GM18508 (cell line): ENCODE data around the gene XXYLT1.

Experiments
- ATAC-seq: cut with Tn5 transposase; IDR thresholded peaks from one replicate; pipeline ENCODE4 v1.9.1; 2021; ENCODE audit warnings: moderate number of reproducible peaks; ENCODE audit not compliant: insufficient read depth, unreplicated experiment

The XXYLT1 gene

DNA sequence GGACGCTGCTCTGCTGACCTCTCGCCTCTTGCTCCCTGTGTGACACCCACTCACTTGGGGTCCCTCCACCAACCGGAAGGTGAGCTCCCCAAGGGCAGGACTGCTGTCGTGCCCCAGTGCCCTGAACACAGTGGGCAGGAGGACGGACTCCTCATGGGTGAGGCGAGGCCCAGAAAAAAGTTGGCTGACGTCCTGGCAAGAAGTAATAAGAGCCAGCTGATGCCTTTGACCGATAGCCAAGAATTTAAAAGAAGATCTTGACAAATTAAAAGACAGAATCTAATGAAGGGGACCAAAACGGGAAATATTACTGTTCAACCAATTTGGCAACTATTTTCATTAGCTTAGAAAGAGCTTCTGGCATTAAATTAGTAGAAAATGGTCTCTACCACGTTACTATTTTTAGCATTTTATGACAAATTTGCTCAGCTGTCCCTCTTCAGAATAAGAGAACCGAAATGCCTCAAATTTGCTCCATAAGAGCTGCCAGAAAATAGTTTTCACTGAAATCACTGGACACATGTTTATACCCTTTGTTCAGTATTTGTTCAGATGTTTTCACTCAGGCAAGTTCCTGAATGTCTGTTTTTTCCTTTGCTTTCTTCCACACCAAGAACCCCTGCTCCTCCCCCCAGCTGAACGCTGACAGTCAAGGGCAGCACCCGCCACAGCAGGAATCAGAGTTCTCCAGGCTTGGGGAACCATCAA, 60.5 kb downstream of the XXYLT1 start:
- no peak for ATAC-seq

DNA sequence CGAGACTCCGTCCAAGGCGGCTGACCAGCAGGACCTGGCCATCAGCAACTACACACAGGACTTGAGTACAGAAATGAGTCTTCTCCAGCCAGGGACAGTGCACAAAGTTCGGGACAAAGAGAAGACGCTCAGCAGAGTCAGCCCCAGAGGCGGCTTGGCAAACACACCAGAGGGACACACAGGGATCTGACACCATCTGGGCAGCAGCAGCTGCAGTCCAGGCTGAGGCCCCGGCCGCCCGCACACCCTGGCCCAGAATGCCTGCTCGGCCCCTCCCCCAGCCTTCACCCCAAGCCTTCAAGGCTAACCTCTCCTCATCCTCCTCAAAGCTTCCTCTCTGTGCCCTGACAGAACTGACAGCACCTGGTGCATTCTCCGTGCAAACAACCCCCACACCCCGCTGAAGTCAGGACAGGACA, 61.1 kb downstream of the XXYLT1 start:
- ATAC-seq: no peak

- ATAC-seq: no peak
These were observed 61.7 kb downstream of the XXYLT1 start for GRCh38 chr3:195209083-195209846.

DNA sequence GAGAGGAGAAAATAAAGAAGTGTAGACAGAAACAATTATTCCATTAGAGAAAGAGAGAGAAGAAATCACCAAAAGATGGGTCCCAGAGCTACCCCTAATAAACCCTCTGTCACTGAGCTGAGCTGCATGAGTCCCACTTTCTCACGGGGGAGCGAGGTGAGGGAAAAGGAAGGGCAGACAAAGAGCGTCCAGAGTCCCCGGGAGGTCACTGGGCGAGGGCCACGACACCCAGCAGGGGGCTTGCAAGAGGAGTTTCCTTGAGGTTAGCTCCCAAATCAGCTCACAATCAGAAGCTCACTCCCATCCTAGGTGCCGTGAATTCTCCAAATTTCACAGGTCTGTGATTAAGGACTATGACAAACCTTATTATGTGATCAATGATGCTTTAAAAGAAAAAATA, 62.3 kb downstream of the XXYLT1 start:
- ATAC-seq: no peak

DNA sequence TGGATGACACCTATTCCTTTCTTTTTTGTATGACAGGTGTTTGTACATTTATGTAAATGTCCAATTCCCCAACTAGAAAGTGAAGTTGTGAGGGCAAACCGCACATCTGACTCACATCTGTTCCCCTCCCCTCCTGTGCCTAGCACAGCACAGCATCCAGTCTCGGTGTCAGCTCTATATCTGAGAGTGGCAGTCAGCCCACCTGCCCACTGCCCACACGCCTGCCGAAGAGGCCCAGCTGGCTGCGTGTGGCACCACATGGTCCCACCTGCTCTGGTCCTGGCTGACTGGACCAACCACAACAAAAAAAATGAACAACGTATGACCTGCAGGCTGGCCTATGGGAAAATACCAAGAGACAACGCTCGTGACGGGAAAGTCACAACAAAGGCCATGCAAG, 62.8 kb downstream of the XXYLT1 start:
- no peak for ATAC-seq

GRCh38 chr3:195207731-195208130, 63.2 kb downstream of the XXYLT1 start:
- no peak for ATAC-seq

- no peak for ATAC-seq
These were observed 63.9 kb downstream of the XXYLT1 start for GRCh38 chr3:195207056-195207455.

DNA sequence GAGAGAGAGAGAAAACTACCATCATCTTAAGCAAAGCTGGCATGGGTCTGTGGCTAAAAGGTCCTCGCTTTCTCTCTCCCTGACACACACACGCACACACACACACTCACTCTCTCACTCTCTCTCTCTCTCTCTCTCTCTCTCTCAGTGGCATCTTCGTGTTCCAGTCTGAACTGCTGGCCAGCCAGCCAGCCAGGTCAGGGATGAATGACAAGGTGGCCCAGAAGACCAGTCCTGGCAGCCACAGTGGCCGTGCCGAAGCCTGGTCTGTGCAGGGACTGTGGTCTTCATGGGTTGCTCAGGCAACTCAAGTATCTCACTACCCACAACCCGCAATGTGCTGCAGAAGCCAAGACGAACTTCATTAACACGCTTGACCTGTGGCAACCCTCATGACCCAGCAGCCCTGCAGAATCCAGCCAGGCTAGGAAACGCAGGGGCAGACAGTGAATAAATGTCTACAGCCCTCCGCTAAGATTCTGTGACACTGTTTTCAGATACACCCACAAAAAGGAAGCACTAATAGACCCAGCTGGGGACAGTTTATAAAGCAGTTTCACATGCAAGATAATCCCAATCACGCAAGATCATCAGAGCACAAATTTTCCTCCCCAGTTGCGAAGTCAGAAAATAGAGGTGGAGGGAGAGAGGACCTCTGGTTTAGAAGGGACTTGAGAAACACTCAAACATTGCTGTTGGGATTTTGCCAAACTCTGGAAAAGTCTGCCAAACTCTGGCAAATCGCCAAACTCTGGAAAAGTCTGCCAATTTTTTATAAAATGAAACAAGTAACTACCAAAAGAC, 66.4 kb downstream of the XXYLT1 start:
- ATAC-seq: no peak

DNA sequence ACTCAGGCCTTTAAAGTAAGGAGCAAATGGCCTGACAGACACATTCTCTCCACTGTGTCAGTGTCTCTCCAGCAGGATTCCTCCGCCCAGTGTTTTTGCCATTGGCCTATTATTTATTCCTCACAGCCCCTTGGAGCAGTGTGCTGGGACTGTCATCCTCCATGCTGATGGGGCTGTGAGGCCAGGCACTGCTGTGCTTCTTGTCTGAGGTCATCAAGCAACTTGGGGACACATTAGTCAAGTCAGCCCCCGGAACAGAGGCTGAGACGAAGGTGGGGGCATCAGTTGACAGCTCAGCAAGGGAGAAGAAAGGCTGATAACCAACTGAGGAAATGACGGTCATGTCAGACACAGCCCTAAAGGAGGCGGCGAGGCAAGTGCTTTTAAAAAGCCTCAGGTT, 67.4 kb downstream of the XXYLT1 start:
- ATAC-seq: no peak

DNA sequence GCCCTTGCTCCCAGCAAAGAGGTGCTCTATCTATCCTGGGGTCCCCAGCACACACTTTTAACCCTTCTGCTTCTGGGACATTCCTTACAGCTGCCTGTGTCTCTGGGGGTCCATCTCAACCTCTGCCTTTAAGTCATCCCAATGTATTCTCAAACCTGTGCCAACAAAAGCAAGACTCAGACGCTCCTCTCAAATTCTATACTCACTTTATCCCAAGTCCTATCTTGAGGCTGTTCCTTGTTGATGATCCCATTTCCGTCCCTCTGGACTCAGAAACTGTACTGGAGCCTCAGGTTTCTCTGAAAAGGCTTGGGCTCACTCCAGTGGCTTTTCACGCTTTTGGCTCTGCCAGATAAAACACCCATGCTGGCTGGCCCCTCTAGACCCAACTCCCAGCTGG, 69.7 kb downstream of the XXYLT1 start:
- ATAC-seq: no peak

DNA sequence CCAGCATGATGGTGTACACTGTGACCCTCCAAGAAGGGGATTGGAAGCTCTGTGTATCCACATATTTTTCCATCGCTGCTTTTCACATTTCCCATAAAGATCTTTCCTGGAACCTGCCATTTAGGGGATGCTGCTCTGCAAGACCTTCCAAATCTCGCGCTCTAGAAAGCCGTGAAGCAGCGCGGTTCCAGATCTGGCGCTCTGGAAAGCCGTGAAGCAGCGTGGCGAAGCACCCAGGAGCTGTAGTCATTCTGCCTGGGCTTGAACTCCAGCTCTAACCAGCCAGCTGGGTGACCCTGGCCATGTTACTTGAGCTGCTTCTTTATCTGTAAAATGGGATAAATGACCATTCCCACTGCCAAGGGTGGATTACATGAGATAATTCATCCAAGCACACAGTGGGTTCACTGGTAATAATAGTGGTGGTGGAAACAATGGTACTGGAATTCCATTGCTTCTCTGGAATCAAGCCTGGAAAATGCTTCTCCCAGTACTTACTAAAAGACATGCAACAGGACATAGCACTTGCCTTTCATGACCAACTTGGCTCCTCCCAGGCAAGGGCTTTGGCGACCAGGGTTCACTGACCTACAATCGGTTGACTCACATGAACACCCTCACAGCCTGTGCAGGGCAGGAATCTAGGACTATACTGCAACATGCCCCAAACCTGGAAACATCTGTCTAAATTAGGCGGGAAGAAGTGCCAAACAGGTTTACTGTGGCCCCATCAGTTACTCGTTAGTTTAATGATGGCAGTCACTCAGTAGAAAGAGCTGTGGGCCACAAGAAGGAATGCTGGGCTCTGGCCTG, 70.7 kb downstream of the XXYLT1 start:
- no peak for ATAC-seq

- no peak for ATAC-seq
These were observed 72.3 kb downstream of the XXYLT1 start for GRCh38 chr3:195198426-195199346.

- ATAC-seq: no peak
These were observed 73.1 kb downstream of the XXYLT1 start for GRCh38 chr3:195197765-195198425.

GRCh38 chr3:195196266-195196665, 74.7 kb downstream of the XXYLT1 start:
- no peak for ATAC-seq

DNA sequence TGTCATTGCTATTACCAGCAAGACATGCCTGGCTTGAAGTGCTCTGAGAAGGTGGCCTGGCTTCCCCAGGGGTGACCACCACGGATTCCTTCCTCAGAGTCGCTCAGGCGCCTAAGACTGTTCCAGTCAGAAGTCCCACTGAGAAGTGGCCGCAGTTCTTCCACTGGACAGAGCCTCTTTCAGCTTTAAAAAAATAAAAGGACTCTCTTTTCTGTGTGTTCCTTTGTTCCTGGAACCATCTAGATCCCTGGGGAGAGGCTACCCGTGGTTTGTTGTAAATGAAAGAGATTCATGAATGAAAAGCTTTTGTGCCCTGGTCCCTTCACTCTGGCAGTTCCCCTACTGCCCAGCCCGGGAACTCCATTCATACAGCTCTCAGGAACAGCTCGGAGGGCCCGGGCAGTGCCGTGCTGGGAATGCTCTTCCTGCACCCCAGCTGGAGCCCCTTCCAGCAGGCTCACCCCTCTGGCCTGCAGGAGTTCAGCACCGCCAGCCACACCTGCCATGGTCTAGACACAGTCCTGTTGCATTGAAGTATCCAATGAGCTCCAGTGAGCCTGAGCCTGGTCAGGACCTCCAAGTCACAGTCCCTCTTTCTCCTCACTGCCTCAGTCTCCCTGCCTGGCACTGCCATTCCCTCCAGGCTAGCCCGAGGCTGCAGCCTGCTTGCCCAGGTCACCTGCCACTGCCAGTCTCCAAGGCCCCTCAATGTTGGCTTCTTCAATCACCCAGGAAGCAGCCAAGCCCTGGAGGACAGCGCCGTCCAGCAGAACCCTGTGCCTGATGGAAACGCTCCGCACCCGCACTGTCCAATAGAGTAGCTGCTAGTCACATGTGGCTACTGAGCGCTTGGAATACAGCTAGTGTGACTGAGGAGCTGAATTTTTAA, 75.4 kb downstream of the XXYLT1 start:
- no peak for ATAC-seq

DNA sequence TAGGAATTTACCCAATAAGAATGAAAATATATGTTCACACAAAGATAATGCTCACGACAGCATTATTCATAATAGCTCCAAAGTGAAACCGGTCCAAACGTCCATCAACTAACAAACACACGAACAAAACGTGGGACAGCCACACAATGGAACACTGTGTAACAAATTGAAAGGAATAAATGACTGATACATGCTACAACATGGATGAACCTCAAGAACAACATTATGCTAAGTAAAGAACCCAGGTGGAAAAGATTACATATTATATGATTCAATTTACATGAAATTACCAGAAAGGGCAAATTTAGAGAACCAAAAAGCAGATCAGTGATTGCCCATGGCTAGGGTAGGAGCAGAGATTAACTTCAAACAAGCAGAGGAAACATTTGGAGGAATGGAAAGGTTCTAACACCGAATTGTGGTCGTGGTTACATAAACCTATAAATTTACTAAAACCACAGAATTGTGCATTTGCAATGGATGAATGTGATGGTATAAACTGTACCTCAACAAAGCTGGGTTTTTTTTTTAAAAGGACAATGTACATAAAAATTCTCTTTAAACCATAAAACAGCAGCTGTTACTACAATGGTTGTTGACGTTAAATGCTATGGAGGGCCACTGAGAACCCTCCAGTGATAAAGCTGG, 76.3 kb downstream of the XXYLT1 start:
- no peak for ATAC-seq

DNA sequence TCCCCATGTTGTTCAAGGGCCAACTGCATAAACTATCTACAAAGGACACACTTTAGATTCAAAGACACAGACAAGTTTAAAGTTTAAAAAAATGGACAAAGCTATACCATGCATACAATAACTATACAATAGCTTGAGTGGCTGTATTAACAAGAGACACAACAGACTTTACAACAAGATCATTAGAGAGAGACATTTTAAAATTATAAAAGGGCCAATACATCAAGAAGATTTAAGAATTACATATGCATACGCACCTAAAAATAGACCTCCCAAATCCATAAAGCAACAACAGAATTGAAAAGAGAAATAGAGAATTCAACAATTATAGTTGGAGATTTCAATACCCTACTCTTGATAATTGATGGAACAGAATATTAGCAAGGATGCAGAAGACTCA, 79.4 kb downstream of the XXYLT1 start:
- ATAC-seq: no peak
